GM18511 (cell line): Measurements from ENCODE around the gene MOSMO.

Experiments
- ATAC-seq: cut with Tn5 transposase; IDR thresholded peaks from one replicate; pipeline ENCODE4 v1.9.1; 2021; ENCODE audit warnings: mild to moderate bottlenecking, moderate library complexity; ENCODE audit not compliant: unreplicated experiment

Gene MOSMO

GRCh38 chr16:22007509-22008214, at the start of gene MOSMO:
TSS of gene MOSMO (plus strand) at chr16:22008111. CDS start at chr16:22008302, 191 bp downstream.
- ATAC-seq = peak; percentile 79

GRCh38 chr16:21959050-21959449, 48.9 kb upstream of the MOSMO start:
- ATAC-seq = no peak

DNA sequence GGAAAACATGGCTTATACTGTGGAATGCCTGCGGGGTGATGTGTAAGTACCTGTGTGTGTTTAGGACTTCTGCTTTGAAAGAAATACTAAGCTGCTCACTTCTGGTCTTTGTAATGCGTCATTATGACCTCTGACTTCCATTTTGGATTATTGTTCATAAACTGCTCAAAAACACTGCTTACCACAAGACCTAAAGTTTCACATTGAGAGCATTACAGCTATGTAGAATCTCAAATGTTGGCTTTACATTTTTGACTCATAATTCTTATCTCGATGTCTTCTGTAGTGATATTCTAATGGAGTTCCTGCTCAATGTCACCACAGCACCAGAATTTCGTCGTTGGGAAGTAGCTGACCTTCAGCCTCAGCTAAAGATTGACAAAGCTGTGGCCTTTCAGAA, 45.4 kb upstream of the MOSMO start:
- no peak for ATAC-seq

DNA sequence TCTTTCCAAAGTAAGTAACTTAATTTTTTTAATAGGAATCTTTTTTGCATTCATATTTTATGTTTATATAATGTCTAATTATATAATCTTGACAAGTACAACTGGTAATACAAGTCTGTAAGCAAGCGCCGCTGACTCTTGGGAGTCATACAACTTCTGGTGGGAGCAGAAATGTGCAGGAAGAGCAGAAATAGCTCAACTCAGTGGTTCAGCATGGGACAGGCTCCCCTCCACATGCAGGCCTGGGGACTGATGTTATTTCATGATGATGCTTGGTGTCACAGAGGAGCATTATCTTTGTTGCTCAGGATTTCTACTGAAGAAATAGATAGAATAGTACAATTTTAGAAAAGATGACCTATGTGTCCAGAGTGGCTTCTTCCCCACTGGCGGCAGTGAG, 44.0 kb upstream of the MOSMO start:
- ATAC-seq = no peak

GRCh38 chr16:21964353-21964752, 43.6 kb upstream of the MOSMO start:
- ATAC-seq = no peak

- ATAC-seq = no peak
Observed at GRCh38 chr16:21971856-21972255, 36.1 kb upstream of the MOSMO start.

DNA sequence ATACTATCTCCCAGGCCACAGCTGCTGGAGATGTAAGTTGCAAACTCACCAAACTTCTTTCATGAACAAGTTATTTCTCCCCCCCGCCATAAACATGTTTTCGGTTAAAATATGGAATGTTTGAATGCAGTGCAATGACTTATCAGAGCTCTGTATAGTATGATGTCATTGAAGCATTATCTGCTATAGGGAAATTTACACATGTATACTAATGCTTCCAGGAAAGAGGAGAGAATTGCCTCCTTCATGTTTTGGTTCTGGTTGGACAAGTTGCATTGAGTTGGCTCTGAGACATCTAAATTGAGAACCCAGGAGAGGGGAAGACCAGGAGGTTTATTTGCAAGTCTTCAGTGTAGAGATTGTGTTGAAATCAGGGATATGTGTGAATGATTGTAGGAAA, 34.0 kb upstream of the MOSMO start:
- no peak for ATAC-seq

GRCh38 chr16:21980032-21980431, 27.9 kb upstream of the MOSMO start:
- ATAC-seq = no peak

GRCh38 chr16:21982108-21982507, 25.8 kb upstream of the MOSMO start:
- ATAC-seq = no peak

- no peak for ATAC-seq
Observed at GRCh38 chr16:21984062-21984461, 23.8 kb upstream of the MOSMO start.

GRCh38 chr16:21985524-21985923, 22.4 kb upstream of the MOSMO start:
- no peak for ATAC-seq

DNA sequence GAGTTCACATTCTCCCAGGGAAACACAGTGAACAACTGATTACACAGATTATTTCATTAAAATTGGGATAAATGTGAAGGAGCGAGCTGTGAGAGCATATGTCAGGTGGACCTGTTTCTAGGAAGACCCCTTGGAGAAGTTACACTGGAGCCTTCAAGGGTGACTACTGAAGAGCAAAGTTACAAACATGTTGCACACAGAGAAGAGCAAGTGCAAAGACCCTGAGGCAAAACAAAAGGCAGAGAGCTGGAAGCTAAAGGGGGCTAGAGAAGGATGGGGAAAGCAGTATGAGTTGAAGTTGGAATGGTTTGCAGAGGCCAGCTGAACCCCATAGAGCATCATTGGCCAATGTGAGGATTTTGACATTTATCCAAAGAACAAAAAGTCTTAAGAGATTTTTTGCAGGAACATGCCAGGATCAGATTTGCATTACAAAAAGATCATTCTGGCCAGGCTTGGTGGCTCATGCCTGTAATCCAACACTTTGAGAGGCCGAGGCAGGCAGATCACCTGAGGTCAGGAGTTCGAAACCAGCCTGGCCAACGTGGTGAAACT, 21.1 kb upstream of the MOSMO start:
- ATAC-seq = no peak

DNA sequence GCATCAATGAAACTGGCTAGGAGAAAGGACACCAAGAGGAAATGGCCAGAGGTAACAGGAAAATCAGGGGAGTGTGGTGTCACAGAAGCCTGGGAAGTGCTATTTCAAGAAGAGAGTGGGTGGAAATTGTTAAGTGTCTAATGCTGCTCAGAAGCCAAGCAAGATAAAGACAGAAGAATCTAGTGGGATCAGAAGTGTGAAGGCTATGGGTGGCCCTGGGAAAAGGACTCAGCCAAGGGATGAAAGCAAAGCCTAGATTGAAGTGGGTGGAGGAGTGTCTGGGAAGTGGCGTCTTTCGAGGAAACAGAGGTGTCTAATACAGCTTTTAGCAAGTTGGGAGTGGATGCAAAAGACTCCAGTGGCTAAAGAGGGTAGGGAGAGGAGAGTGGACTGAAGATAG, 20.4 kb upstream of the MOSMO start:
- no peak for ATAC-seq

GRCh38 chr16:21989133-21989532, 18.8 kb upstream of the MOSMO start:
- no peak for ATAC-seq

DNA sequence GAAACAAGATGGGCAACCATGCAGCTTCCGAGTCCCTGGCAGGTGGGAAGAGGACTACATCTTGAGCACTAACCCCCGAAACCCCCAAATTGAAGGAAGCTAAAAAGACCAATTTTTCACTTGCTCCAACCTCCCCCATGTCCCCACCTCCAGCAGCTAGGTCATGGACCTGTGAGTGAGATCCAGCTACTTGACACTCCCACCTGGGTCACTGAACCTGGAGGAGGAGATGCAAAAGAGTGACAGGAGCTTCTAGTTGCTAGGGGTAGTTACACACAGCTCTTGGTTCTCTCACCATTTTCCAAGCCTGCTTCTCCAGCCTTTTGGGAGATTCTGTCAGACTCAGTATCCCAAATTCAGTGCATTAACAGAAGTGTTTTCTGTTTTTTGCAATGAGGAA, 18.2 kb upstream of the MOSMO start:
- ATAC-seq = no peak

DNA sequence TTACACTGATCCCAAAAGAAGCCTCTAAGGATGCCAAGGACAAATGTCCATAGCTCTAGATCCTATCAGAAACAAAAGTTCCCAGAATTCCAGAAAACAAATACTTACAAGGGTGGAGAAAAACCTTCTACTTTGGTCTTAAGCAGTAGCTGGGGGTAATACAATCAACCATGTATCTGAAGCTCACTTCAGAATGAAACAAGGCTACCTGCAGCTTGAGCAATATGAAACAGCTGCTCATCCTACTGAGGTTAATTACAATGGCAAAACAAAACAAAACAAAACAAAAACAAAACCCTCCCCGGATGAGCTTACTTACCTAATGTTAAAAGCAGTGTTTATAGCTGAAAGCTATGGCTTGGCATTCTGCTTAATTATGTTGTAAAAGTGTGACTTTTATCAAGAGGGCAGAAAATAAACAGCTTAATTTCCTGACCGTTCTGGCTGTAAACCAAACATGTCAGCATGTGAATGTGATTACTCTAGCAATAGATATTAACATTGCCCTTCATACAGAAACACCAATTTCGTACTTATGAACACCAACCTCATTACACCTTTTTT, 17.4 kb upstream of the MOSMO start:
- ATAC-seq = no peak

- ATAC-seq = no peak
Observed at GRCh38 chr16:21991621-21992020, 16.3 kb upstream of the MOSMO start.

- no peak for ATAC-seq
Observed at GRCh38 chr16:21994856-21995465, 12.9 kb upstream of the MOSMO start.

GRCh38 chr16:21996923-21997696, 10.8 kb upstream of the MOSMO start:
- no peak for ATAC-seq

DNA sequence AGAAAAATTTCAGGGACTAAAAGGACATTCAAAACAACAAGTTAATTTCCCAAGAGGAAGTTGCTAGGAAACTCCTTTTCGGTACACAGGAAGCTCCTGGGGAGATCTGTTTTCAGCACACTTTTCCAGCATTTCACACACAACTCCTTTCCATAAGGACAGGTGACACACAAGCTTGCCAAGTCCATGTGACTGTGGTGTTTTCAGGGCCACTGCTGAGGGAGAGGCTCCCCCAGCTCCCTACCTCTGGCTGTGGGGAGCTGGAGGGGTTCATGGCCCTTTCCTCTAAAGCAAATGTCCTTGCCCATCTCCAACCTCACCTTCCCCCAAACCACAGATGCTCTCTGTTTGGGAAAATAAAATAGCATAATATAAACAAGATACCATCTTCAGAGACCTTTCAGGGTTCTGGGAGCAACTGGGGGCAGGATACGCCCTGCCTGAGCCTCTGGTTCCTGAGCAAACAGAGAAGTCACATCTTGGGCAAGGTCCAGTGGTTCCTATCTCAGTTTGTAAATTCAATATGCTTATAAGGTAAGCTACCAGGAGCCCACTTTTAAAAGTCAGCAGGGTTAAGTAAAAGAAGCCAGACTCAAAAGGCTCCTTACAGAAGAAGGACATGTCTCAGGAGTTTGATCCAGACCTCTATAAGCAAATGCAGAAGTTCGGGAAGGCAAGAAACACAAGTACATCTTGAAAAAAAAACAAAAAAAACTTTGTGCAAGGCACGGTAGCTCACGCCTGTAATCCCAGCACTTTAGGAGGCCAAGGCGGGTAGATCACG, 10.0 kb upstream of the MOSMO start:
- ATAC-seq = no peak

DNA sequence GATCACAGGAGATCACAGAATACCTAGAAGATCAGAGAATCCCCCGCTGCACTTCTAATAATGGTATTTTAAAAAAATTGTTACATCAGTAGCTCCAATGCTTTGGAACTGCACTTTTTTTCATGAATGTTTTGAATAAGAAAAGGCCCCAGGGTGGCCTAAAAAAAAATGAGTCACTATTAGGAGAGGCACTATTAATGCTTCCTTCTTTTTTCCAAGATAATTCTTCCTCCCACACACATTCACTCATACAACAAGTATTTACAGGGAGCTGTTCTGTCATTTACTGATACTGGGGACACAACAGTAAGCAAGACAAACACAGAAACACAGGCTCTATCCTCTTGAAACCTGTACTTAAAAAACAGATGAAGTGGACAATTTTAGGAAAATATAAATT, 6.3 kb upstream of the MOSMO start:
- no peak for ATAC-seq
